GM12878 (cell line): ENCODE measurements around the gene SP3. TPM values are rescaled to one million over a fixed set of nuclear protein-coding genes. Genes with fewer than 3 reads are reported as not detected.

ENCODE experiments used
- ATAC-seq: fragments of 200-7000 bp; cut with Tn5 transposase; 3 replicates; pipeline ENCODE4 v1.9.1; 2020; ENCODE audit warnings: mild to moderate bottlenecking, moderate library complexity
- BruUV-seq: library from RNA; stranded (reverse); fragments of 400-500 nt; replicated peaks from 2 replicates; lab custom pipeline; 2021; lab: Mats Ljungman, UMichigan
- CTCF ChIA-PET: fragments of 300-600 bp; sonication (Branson Sonifier 250); formaldehyde crosslinking; extraction: SDS; loops from one replicate; lab custom pipeline; 2021; ENCODE audit warnings: inconsistent platforms; lab: Yijun Ruan, JAX
- POLR2A ChIA-PET: fragments of 350-600 bp; formaldehyde crosslinking; extraction: SDS; loops from one replicate; lab custom pipeline; 2021; ENCODE audit warnings: inconsistent platforms; lab: Charles Lee
- RAD21 ChIA-PET: fragments of 300-600 bp; sonication (Branson Sonifier 250); formaldehyde crosslinking; loops from one replicate; lab custom pipeline; 2023; ENCODE audit warnings: antibody characterized with exemption; ENCODE audit not compliant: unreplicated experiment; lab: Charles Lee
- SMC1A ChIA-PET: fragments of 300-600 bp; sonication (Branson Sonifier 250); formaldehyde crosslinking; loops from one replicate; lab custom pipeline; 2023; ENCODE audit not compliant: unreplicated experiment, uncharacterized antibody; lab: Charles Lee
- DNase-seq: peaks from one replicate; pipeline ENCODE4 v3.0.0-alpha.2; 2011; ENCODE audit warnings: low read depth, low spot score
- FAIRE-seq: peaks from 3 replicates; lab custom pipeline; 2011; peaks lifted over from hg19 to GRCh38; lab: Jason Lieb, UNC
- H2AFZ ChIP-seq: 2 replicates; pipeline ENCODE4 v1.6.0; 2011; ENCODE audit warnings: low read depth, low read length, control low read depth; ENCODE audit not compliant: control insufficient read depth
- H3K27ac ChIP-seq: 2 replicates; pipeline ENCODE4 v1.5.1; 2011; ENCODE audit warnings: control low read depth; ENCODE audit not compliant: control insufficient read depth, insufficient read depth
- H3K27me3 ChIP-seq, 2 experiments: replicated peaks in 1 of 2; 2 replicates each; pipeline versions ENCODE4 v1.6.0 to v1.6.1; 2011; ENCODE audit warnings: low read length in 1 of 2; ENCODE audit not compliant: control insufficient read depth in 2 of 2, insufficient read depth in 2 of 2
- H3K36me3 ChIP-seq, 2 experiments: 2 replicates each; pipeline ENCODE4 v1.5.1; 2011; ENCODE audit warnings: low read length in 1 of 2; ENCODE audit not compliant: control insufficient read depth in 2 of 2, insufficient read depth in 2 of 2
- H3K4me1 ChIP-seq: 2 replicates; pipeline ENCODE4 v1.6.1; 2011; ENCODE audit warnings: mild to moderate bottlenecking, low read length, moderate library complexity, mixed read lengths; ENCODE audit not compliant: control insufficient read depth, insufficient read depth
- H3K4me2 ChIP-seq: 2 replicates; pipeline ENCODE4 v1.6.0; 2011; ENCODE audit warnings: control low read depth; ENCODE audit not compliant: control insufficient read depth, insufficient read depth
- H3K4me3 ChIP-seq: fragments of 200-600 bp; sonication (generic); 2 replicates; pipeline ENCODE4 v1.5.1; 2016
- H3K79me2 ChIP-seq: 2 replicates; pipeline ENCODE4 v1.6.0; 2011; ENCODE audit warnings: low read length; ENCODE audit not compliant: control insufficient read depth, insufficient read depth
- H3K9ac ChIP-seq: 2 replicates; pipeline ENCODE4 v1.8.0; 2011; ENCODE audit warnings: low read length, control low read depth, mixed read lengths; ENCODE audit not compliant: control insufficient read depth, insufficient read depth
- H3K9me3 ChIP-seq: replicated peaks from 3 replicates; pipeline ENCODE4 v1.5.1; 2011; ENCODE audit warnings: mild to moderate bottlenecking, low read length; ENCODE audit not compliant: control insufficient read depth, insufficient read depth
- H4K20me1 ChIP-seq: 2 replicates; pipeline ENCODE4 v1.6.0; 2011; ENCODE audit not compliant: control insufficient read depth, insufficient read depth
- BMI1 ChIP-seq: fragments of 450-650 bp; IDR thresholded peaks from 2 replicates; pipeline ENCODE4 v1.6.1; 2016; ENCODE audit warnings: mild to moderate bottlenecking, moderate library complexity, borderline replicate concordance
- CBFB ChIP-seq: IDR thresholded peaks from 2 replicates; pipeline ENCODE4 v1.6.1; 2016; ENCODE audit warnings: antibody characterized with exemption, low read depth
- CTCF ChIP-seq, 3 experiments: IDR thresholded peaks in 2 of 3; conservative IDR thresholded peaks in 1 of 3; 2 replicates each; pipeline ENCODE4 v1.5.1; 2011; ENCODE audit warnings: low read depth in 3 of 3, low read length in 3 of 3, mild to moderate bottlenecking in 3 of 3, control low read depth in 2 of 3, moderate library complexity in 2 of 3, inconsistent platforms in 1 of 3, mixed read lengths in 1 of 3; ENCODE audit not compliant: control insufficient read depth in 2 of 3, insufficient read depth in 1 of 3; ENCODE audit errors: extremely low read depth in 1 of 3
- E4F1 ChIP-seq: fragments of 450-650 bp; IDR thresholded peaks from 2 replicates; pipeline ENCODE4 v1.6.1; 2018; ENCODE audit warnings: borderline replicate concordance, mild to moderate bottlenecking; ENCODE audit not compliant: partially characterized antibody
- EED ChIP-seq: sonication (generic); IDR thresholded peaks from 2 replicates; pipeline ENCODE4 v1.6.1; 2016; ENCODE audit warnings: antibody characterized with exemption, low read depth
- HSF1 ChIP-seq: fragments of 150-350 bp; IDR thresholded peaks from 2 replicates; pipeline ENCODE4 v1.6.1; 2014; ENCODE audit warnings: mild to moderate bottlenecking, low read depth, low read length
- IKZF2 ChIP-seq, 2 experiments: fragments of 450-650 bp; IDR thresholded peaks; 2 replicates each; pipeline ENCODE4 v1.6.1; 2017; ENCODE audit warnings: mild to moderate bottlenecking in 2 of 2, moderate library complexity in 2 of 2
- LARP7 ChIP-seq: fragments of 450-650 bp; IDR thresholded peaks from 2 replicates; pipeline ENCODE4 v1.6.1; 2017; ENCODE audit warnings: mild to moderate bottlenecking
- RBBP5 ChIP-seq: fragments of 200-600 bp; sonication (generic); conservative IDR thresholded peaks from 2 replicates; pipeline ENCODE4 v1.6.1; 2016
- RELB ChIP-seq: fragments of 450-650 bp; IDR thresholded peaks from 2 replicates; pipeline ENCODE4 v1.6.1; 2017; ENCODE audit warnings: low read depth, mild to moderate bottlenecking, moderate library complexity
- YY1 ChIP-seq: IDR thresholded peaks from 2 replicates; pipeline ENCODE4 v1.6.1; 2011; ENCODE audit warnings: low read depth, mild to moderate bottlenecking, low read length
- ZBTB33 ChIP-seq: fragments of 450-650 bp; IDR thresholded peaks from 2 replicates; pipeline ENCODE4 v1.6.1; 2017; ENCODE audit warnings: mild to moderate bottlenecking
- ZNF217 ChIP-seq: fragments of 450-650 bp; IDR thresholded peaks from 2 replicates; pipeline ENCODE4 v1.6.1; 2017; ENCODE audit warnings: antibody characterized with exemption, mild to moderate bottlenecking
- ZNF384 ChIP-seq: IDR thresholded peaks from 2 replicates; pipeline ENCODE4 v1.6.1; 2012; ENCODE audit warnings: low read depth, mild to moderate bottlenecking, low read length, improper control_type of control experiment, borderline replicate concordance
- ZZZ3 ChIP-seq: IDR thresholded peaks from 2 replicates; pipeline ENCODE4 v1.6.1; 2011; ENCODE audit warnings: low read depth; ENCODE audit not compliant: control insufficient read depth, insufficient read length
- WGBS: methylation state at CpG from one replicate; pipeline ENCODE4 v1.1.6; 2016; ENCODE audit warnings: low lambda C conversion rate; ENCODE audit not compliant: insufficient replicate concordance, insufficient coverage; ENCODE audit errors: missing lambda C conversion rate; 5-methylcytosine and 5-hydroxymethylcytosine counted together
- in situ Hi-C: fragments of 300-500 bp; cut with MboI; formaldehyde crosslinking; loops from 9 replicates; pipeline ENCODE4 v1.14.3; 2018; ENCODE audit warnings: mixed read lengths
- intact Hi-C: fragments of 100-400 bp; cut with micrococcal nuclease; formaldehyde crosslinking; loops from one replicate; pipeline ENCODE4 v1.14.2; 2022; ENCODE audit not compliant: unreplicated experiment
- polyA plus RNA-seq, 11 experiments: library from polyadenylated mRNA; depleted of rRNA in 4 of 11; unstranded in 6 of 11; stranded (reverse) in 5 of 11; fragments of >200 nt; fragmentation: Nextera tagmentation in 4 of 11; fragmentation: Illumina TruSeq in 1 of 11; extraction: Ambion mirVana in 4 of 11; extraction: Trizol in 1 of 11; gene quantifications; 1 replicate in 1 of 11; 2 replicates in 10 of 11; pipeline versions ENCODE4 v1.2.1 to v1.2.3, GENCODE V29; 2011 to 2016; ENCODE audit warnings: inconsistent platforms in 2 of 11, missing spikeins in 2 of 11, low read depth in 1 of 11
- total RNA-seq, 4 experiments: library from RNA; depleted of rRNA in 3 of 4; stranded (reverse); fragments of >200 nt in 3 of 4; fragmentation: Illumina TruSeq in 1 of 4; extraction: Trizol in 1 of 4; gene quantifications; 2 replicates each; pipeline versions ENCODE4 v1.2.1 to v1.2.3, GENCODE V29; 2013 to 2021

SP3 gene
- total and polyA plus RNA-seq, 10 of the 15 experiments (the other 5 are each of a cell fraction or from before 2014, with no cell fraction given), result 9.9 to 87.6 (median 52.4) TPM

- RAD21 ChIA-PET, result no interaction called here
- FAIRE-seq, result no peak
- in situ Hi-C loops (no loop called here), intact Hi-C loops (no loop called here)
- ATAC-seq, result peak; percentile 7
- Histone ChIP-seq H3K4me2 (no peak overlapping the region; the same call in 1 of the 2 replicates), H3K4me1 (peaks cover 20% of the 10 kb centered on the region), H3K9me3 (no peaks in the 10 kb centered on the region), H2AFZ (no peak overlapping the region), H3K27me3 (no peaks in the 10 kb centered on the region), H3K9ac (no peak overlapping the region), H3K27ac (no peak overlapping the region), H4K20me1 (no peaks in the 10 kb centered on the region; the same call in 1 of the 2 replicates), H3K4me3 (no peak overlapping the region), H3K36me3 (peaks cover 0 to 4% of the 10 kb centered on the region in 2 experiments; a peak in 1 of 4 replicates), H3K79me2 (peaks cover 98% of the 10 kb centered on the region)
- DNase-seq, result no peak
- BruUV-seq, result no TSS peak
- CTCF ChIA-PET, result interaction anchor here (1.5 kb wide), 1 partner anchor 11 kb away, joined by 4 read pairs; no protein-coding TSS in a partner anchor
- 96% methylated on average over 3 of the region's 3 CpGs for WGBS
- POLR2A ChIA-PET, result interaction anchor here (1.3 to 1.4 kb wide), 2 partner anchors 14 to 19 kb away, joined by 3 to 6 read pairs; no protein-coding TSS in a partner anchor
- SMC1A ChIA-PET, result interaction anchor here (1.3 kb wide), 1 partner anchor 17 kb away, joined by 6 read pairs; no protein-coding TSS in a partner anchor
- TF ChIP-seq CBFB, result no peak
- no peak for TF ChIP-seq CTCF (IDR thresholded peaks at IDR 0.05 in 2 of 3, conservative IDR thresholded peaks at IDR 0.05 in 1 of 3; ENCODE audit: control insufficient read depth in 2 of 3, extremely low read depth in 1 of 3, insufficient read depth in 1 of 3, low read depth in 3 of 3, low read length in 3 of 3)
- TF ChIP-seq EED, result no peak
- no peak for TF ChIP-seq ZNF217
- no peak for TF ChIP-seq YY1
- TF ChIP-seq IKZF2 (IDR thresholded peaks at IDR 0.05), result no peak
- no peak for TF ChIP-seq BMI1
- TF ChIP-seq LARP7, result no peak
- TF ChIP-seq RBBP5, result no peak
- TF ChIP-seq ZNF384, result no peak
- no peak for TF ChIP-seq ZZZ3
- TF ChIP-seq HSF1, result no peak
- TF ChIP-seq RELB, result no peak
- no peak for TF ChIP-seq ZBTB33
- TF ChIP-seq E4F1, result no peak
Measured at GRCh38 chr2:173943738-173944137, 21.4 kb downstream of the SP3 start.
